HG02840 (cell line): ENCODE data around the gene CAMK2A.

ENCODE experiments used
- ATAC-seq: cut with Tn5 transposase; IDR thresholded peaks from one replicate; pipeline ENCODE4 v1.9.1; 2021; ENCODE audit warnings: mild to moderate bottlenecking, moderate library complexity, moderate number of reproducible peaks; ENCODE audit not compliant: unreplicated experiment, low FRiP score

Gene CAMK2A

DNA sequence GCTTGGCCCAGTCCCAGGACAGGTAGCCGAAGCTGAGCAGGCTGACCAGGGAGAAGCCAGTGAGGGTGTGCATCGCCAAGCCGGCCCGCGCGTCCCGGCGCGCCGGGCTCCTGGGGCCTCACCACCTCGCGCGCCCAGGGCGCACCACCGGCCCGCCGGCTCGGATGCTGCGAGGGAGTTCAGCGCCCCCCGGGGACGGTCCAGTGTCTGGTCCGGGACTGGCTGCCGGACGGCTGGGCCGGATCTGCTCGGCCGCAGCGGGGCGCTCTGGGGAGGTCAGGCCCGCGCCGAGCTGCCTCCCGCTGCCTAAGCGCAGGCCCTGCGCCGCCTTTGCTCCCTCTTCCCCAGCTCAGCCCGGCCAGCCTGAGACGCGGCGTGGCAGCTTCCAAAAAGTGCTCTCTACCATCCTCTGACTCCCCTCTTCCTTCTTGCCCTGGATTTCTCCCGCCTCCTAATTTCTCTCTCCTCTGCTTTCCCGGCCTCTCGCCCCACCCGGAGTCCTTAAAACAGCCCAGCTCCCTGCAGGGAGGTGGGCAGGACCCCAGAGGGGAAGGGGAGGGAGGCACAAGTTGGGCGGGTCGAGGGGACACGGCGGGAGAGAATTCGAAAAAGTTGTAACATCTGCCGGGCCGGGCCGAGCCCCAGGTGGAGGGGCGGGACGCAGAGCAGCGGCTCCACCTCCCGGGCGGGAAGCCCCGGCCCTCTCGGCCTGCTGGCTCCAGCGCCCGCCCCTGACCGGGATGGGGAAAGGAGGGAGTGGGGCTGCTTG is 12.9 kb upstream of the CAMK2A start, which contains the start of gene ARSI:
ARSI (minus strand) TSS at position 605 of the 769 bp plus-strand sequence; CDS start at position 73, 532 bp downstream.
- no peak for ATAC-seq

DNA sequence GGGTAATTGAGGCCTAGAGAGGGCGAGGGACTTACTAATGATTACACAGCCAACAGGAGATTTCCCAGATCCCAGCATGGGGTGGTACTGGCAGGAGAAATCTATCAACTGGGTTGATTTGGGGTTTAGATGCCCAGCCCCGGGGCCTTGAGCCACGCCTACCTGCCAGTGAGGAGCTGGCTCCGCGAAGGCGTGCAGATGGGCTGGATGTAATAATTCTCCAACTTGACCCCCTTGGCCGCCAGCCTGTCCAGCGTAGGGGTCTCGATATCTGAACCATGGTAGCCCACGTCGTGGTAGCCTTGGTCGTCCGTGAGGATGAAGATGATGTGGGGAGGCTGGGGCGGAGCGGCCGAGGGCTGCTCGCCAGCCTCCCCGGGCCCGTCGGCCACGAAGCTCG is 12.3 kb upstream of the CAMK2A start:
- no peak for ATAC-seq

DNA sequence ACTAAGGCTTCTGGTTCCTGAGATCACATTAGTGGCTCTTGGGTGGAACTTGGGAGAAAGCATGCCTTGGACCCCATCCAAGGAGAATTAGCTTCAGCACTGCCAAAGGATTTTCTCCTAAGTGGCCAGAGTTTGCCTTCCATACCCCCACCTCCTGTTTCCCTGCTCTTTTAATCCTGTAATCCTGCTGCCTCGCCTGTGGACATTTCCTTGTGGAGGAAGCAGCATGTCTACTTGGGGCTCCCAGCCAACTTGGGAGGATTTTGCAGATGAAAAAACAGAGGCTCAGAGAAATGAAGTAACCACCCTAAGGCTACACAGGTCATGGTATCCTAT is 11.6 kb upstream of the CAMK2A start:
- no peak for ATAC-seq

DNA sequence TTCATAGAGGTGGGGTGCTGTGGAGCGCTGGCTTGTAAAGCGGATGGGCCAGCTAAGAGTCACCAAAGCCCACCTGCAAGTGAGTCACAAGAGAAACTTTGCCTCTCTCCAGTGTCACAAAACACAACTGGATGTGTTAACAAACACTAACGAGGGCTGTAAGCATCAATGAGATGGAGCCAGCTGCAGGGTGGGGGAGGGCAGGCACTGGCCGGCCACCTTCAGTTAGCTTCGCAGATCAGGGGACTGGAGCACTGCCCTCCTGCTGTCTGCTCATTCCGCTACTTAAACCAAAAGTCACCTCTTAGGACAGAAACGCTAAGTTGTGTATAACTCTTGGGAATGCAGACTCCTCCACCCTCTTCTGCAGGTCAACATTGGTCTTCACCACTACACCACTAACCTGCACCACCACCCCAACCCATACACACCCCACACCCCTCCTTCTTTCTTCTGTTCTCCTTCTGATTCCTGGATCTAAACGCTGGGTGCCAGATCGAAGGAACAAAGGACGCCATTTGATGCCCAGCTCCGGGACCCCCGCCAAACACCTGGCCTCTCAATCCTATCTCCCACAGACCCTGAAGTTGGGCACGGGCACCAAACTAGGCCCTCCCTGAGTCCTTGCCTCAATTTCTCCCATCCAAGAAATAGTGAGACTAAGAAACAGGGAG is 11.1 kb upstream of the CAMK2A start:
- ATAC-seq, result no peak

DNA sequence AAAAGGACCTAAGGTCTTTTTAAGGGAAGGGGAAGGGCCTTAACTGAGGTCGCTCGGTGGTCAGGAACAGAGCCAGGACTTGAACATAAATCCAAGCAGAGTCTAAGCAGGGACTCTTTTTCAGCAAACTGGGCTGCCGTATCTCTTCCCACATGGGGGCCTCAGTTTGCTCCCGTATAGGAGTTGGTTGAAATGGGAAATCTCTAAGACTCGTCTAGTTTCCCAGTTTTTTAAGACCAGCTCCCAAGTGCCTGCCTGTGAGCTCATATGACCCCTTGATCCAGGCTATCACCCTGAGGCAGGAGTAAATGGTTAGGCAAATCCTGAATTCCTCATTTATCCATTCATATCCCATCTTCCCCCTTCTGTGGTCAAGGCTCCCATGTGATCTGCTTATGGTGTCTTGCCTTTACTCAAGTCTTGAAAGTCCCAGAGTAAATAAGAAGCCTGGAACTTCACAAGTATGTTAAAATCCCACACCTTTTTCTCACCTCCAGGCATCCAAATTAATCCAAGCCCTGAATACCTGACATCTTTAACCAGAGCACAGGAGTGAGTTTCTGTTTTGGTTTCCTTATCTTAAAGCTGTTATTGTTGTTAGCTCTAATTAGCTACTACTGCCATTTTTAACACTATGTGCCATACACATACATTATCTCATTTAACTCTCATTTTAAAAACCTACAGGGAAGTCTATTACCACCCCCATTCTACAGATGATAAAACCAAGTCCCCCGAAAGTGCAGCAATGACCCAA is 10.2 kb upstream of the CAMK2A start:
- ATAC-seq, result no peak

DNA sequence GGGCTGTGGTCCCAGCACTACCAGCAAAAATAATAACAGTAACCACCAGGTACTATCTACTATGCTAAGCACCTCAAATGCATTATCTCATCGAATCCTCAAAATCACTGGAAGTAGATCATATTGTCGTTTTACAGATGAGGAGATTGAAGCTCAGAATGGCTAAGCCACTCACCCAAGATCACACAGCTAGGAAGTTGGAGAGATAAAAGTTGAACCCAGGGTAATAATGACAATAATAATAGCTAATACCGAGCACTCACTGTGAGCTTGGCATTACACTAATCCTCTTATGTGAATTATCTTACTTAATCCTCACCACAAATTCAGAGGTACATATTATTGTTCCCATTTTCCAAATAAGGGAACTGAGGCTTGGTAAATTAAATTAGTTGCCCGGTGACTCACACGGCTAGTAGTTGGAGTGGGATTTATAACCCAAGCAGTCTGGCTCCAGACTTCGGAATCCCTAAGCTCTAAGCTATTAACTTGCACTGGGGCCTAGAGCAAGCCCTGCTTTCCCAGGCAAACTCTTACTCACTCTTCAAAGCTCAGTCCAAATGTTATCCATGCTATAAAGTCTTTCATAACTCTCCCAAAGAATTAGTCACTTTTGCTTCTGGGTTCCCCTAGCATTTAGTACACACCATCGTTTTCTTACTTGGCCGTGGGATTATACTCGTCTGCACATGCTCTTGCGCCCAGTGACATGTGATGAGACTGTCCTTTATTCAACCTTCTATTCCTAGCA is 9.3 kb upstream of the CAMK2A start:
- ATAC-seq, result no peak

DNA sequence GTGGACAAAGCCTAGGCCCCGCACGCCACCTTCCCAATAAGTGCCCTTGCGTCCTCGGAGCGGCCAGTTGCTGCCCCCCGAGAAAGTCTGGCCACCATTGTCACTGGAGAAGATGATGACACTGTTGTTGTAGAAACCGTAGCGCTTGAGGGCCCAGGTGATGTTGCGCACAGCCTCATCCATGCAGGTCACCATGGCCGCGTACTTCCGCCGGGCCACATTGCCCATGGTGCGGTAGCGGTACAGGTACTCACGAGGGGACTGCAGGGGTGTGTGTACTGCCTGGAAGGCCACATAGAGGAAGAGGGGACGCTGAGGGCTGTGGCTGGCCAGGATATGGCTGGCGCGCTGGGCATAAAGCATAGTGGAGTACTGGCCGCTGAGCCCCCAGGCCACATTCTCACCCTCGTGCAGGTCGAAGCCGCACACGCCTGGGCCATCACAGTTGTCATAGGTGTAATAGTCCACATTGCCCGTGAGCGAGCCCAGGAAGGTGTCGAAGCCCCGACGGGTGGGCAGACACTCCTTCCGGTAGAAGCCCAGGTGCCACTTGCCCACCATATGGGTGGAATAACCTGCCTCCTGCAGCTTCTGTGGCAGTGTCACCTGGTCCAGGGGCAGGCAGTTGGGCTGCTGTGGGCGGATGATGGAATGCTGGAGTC is 8.5 kb upstream of the CAMK2A start:
- ATAC-seq, result no peak

DNA sequence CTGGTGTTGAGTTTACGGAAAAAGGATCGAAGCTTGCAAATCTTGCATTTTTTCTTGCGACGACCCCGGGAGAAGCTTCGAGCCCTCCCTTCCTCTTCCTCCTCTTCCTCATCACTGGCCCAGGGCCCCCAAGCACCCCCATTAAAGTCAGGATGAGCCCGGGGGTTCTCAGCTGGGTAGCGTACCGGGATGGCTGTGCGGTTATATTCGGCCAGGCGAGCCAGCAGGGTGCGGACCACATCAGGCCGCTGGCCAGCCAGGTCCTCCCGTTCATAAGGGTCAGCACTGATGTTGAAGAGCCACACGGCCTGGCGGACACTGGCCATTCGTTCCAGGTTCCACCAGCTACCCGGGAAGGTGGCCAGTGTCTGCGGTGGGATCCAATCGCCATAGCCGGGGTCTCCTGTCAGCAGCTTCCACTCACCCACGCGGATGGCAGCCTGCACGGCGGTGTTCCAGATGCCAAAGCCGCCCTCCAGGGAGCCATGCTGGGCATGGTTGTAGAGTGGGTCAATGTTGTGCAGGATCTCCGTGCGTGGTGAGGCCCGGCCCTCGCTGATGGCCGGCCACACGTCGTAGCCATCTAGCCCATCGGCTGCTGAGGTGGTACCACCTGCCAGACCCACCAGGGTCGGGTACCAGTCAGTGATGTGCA is 7.8 kb upstream of the CAMK2A start:
- no peak for ATAC-seq

DNA sequence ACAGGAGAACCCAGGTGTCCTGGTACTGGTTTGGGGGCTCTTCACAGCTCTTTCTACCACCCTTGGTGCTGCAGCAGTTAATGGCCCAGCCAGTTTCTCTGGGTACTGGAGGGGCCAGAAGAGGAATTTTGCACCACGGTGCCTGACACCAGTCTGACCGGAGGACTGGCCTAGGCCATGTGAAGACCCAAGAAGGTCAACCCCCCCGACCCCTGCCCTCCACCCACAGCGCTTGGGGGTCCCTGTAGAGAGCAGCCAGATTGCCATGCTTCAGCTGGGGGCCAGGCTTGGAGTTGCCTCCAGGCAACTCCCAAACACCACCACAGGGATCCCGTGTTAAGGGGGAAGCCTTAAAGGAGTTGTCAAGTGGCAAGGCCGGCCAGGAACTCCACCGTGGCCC is 6.9 kb upstream of the CAMK2A start:
- no peak for ATAC-seq

DNA sequence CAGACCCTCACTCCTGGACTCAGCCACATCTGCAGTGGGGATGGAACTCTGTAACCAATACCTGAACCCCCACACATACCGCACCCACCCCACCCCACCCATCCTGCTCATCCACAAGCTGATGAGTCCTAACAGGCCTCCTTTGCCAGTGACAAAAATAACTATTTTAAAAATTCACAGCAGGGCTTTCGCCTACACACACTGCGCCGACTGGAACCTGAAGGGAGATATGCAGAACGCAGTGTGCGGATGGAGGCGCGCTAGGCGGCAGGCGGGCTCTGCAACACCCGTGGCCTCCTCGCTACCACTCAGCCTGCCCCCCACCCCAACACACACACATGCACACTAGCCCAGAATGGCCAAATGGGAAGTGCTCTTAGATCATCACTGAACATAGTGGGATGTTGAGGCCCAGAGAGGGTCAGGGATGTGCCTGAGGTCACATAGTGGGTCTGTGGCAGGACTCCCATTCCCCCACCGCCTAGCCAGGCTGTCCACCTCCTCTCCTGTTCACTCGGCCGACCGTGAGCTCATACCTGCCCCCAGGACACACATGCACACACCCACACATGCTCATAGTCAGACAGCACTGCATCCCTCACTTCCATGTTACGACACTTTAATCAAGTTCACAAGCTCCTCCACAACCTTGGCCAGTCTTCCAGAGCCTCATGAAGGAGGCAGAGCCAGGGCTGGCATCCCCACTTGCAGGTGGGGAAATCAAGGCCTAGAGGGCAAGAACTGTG is 6.3 kb upstream of the CAMK2A start:
- no peak for ATAC-seq

DNA sequence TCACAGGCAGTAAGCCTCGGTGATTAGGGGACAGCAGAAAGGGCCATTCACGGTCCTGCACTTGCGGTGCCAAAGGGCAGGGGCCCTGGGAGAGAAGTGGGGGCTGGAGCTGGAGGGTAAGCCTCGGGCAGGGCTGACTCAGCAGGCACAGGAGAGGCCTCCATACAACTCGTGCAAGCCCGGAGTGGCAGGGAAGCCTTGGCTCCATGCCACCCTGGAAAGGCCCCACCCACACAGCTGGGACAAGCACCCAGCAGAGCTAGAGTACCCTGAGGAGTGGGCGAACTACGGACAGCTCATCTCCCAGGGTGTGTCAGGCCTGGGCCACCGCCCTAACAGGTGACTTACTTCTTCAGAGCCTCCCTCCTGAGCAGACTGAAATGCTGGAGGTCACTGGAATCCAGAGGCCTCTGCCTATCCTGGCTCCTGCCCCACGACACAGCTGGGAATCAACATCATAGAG is 5.6 kb upstream of the CAMK2A start:
- ATAC-seq, result no peak

DNA sequence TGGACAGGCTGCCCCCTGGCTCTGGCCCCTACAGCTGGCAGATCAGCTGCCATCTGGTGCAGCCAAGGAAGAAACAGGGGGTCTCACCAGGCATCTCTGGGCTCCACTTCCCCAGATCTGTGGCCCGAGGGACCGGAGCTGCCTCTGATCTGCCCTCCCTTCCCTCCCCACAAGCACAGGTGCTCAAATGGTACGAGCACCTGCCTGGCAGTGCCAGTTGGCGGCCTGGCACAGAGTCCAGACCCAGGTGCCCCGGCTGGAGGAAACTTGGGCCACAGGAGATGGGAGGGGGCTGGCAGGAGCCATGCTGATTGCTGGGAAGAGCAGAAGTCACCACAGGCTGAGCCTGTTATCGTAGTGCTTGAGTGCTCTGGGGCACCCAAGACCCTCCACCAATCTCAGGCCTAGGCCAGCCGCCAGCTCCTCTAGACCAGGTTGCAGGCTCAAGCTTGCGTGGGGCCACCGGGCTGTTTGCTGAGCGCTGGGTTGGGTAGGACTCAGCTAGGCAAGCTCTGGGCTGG is 5.0 kb upstream of the CAMK2A start:
- ATAC-seq, result no peak

DNA sequence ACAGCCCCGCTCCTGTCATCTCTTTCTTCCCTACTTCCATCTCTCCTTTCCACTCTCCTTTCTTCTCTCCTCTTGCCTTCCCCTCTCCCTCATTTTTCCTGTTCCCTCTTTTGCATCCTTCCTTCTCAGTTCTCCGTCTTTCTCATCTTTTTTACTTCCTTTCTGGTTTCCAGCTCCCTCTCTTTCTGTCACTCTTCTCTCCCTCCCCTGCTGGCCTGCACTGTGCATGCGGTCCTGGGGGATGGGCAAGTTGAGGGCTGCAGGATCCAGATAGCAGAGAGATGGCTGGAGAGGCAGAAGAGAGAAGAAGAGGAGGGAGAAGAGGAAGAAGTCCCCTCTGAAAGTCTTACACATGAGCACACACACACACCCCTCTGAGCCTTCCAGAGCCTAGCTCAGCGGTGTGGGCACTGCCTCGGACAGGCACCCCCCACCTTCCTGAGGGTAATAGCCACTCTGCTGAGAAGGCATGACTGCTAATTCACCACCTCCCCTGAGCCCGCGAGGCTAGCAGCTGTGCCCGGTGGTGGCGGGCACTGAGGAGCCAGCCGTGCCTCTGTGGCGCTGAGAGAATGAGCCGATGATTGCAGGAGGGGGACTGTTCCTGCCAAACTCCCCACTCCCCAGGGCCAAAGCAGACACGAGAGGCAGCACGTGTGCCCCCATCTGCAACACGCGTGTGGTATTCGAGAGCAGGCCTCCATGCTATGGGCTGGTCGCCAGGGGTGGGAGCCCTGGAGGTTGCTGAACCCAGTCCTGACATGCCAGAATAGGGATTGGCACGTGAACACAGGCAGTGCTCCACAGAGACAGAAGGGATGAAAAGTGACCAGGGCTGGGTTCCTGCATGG is 3.7 kb upstream of the CAMK2A start:
- ATAC-seq, result no peak

DNA sequence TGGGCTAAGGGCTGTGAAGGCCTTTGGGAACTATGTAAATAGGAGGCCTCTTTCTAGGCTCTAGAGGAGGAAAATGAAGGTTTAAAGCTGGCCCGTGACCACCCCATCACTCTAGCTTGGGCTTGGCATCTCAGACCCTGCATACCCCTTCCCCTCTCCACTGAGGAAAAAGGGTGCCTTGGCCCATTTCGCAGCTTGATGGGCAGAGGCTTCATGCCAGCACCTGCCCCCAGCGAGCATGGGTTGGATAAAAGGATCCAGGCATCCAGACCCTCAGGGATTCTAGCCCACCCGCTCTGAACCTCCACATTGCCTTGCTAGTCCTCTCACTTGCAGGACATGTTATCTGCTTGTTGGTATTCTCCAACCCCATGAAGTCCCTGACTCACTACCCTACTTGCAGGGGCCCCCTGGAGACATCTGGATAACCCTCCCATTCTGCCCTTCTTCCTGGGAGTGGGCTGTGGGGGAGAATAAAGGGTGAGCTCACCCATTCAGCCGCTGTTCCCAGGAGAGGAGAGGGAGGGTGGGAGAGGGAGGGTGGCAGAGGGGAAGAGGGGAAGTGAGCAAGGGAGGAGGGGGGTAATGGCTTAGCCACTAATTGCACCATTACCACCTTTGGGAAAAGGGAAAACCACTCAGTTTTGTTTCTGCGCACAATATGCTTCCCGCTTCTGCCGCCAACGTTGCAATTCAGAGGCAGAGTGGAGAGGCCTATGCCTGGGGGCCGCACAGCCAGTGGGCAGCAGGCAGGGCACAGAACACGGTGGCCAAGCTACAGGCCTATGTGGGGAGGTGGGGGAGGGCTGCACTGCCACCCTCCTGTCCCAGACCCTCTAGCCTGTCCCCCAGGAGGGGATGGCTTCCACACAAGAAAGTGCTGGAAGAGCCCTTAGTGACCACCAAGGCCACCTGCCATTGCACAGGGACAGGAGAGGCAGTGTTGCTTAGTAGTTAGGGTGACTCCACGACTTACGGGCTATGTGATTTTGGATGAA is 2.1 kb upstream of the CAMK2A start:
- ATAC-seq, result no peak

DNA sequence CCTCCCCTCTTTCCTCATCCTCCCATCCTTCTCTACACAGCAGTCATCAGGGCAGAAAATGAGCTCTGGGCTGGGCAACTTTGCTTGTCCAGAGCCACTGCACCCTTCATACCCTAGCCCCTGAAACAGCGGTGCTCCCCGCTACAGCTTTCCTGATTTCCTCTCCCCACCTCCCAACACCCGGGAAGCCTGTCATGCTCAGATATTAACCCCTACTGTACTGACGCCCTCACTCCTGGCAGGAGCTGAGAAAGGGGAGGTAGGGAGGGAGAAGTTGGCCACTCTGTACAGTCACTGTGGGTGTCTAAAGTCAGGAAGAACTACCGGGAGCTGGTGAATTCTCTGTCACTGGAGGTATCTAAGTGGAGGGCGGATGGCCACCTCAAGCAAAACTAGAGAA is 782 bp downstream of the CAMK2A start:
- no peak for ATAC-seq

DNA sequence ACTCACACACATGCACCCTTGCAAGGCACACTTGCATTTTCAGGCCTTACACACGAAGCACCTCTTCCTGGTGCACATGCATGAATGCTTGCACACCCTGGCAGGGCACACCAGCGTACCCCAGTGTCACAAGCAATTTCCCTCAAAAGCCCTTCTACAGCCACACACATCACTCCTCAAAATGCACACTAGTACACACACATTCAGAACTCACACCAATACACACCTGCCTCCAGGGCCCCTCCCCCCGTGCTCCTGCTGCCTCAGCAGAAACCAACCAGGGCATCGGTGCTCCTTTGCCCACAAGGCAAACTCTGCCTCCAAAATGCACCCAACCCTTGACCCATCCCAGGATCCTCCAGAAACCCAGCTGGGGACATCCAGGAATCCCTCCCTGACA is 1.2 kb downstream of the CAMK2A start:
- ATAC-seq, result no peak

DNA sequence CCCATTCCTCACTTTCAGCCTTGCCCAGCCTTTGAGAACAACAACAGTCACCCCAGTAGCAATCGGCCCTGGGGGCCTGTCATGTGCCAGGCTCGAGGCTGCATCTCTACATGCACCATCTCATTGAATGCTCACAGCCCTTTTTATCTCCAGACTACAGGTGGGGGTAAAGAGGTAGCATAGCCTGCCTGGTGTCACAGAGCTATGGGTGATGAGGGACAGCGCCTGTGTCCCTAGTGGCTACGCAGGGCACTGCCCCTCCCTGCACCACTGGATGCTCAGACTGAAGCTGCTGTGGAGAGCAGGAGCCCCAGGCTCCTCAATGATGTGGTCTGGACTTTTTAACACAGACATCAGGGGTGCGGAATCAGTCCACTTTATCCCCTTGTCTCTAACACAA is 2.8 kb downstream of the CAMK2A start:
- ATAC-seq, result no peak
